Peyer's patch (tissue), 4 donors: ENCODE data around the gene ANAPC16. TPM values are rescaled to one million over a fixed set of nuclear protein-coding genes. Genes with fewer than 3 reads are reported as not detected.
"Not testable (repeated sequence)": the region's sequence is repeated elsewhere in the genome, so short reads cannot be mapped to it uniquely, and the experiment has no call there.

ENCODE experiments used
- DNase-seq, 3 donors: peaks; one replicate each; pipeline ENCODE4 v3.0.0-alpha.2; 2017 to 2019
- H3K27ac ChIP-seq, 4 donors: fragments of 200-600 bp; sonication (generic); one replicate each; pipeline ENCODE4 v1.5.1; 2016 to 2019
- H3K27me3 ChIP-seq, 2 donors: fragments of 200-600 bp; sonication (generic); one replicate each; pipeline ENCODE4 v1.5.1; 2019
- H3K36me3 ChIP-seq, 3 donors: fragments of 200-600 bp; sonication (generic); one replicate each; pipeline ENCODE4 v1.5.1; 2016 to 2019
- H3K4me1 ChIP-seq, 4 donors: fragments of 200-600 bp; sonication (generic); one replicate each; pipeline ENCODE4 v1.5.1; 2016 to 2019
- H3K4me3 ChIP-seq, 4 donors: fragments of 200-600 bp; sonication (generic); 1 replicate in 3 of 4; 2 replicates in 1 of 4; pipeline ENCODE4 v1.5.1; 2016 to 2019; ENCODE audit warnings: mild to moderate bottlenecking in 1 of 4
- H3K9me3 ChIP-seq, 4 donors: fragments of 200-600 bp; sonication (generic); one replicate each; pipeline ENCODE4 v1.5.1; 2016 to 2019; ENCODE audit warnings: mild to moderate bottlenecking in 1 of 4
- POLR2A ChIP-seq, 2 donors: fragments of 450-650 bp; IDR thresholded peaks; one replicate each; pipeline ENCODE4 v1.5.1; 2017; ENCODE audit warnings: antibody characterized with exemption in 2 of 2, mild to moderate bottlenecking in 2 of 2, moderate library complexity in 2 of 2
- small RNA-seq, 2 donors: library from RNA; depleted of rRNA; stranded (forward); fragments of <200 nt; gene quantifications; one replicate each; pipeline ENCODE3, GENCODE V24; 2016
- total RNA-seq, 4 donors: library from RNA; depleted of rRNA; stranded (reverse); fragments of >200 nt; gene quantifications; one replicate each; pipeline ENCODE4 v1.1.0, GENCODE V29; 2016
- TF ChIP-seq, protein P1 (sequence below), 6 experiments: fragments of 450-650 bp in 4 of 6; fragments of 200-600 bp in 2 of 6; sonication (generic) in 1 of 6; IDR thresholded peaks; one replicate each; pipeline ENCODE4 v1.5.1; 2017 to 2019; ENCODE audit warnings: antibody characterized with exemption in 6 of 6, mild to moderate bottlenecking in 3 of 6, moderate library complexity in 1 of 6

Gene ANAPC16
- total RNA-seq, 4 donors from 2014 or later, result 55.0 to 73.4 (median 60.6) TPM

- no peaks in the 10 kb centered on the region for H3K9me3 ChIP-seq
- peak overlapping the region in 2 of 4 donors; percentile 36 to 97 for H3K27ac ChIP-seq
- peaks cover 0 to 22% (median 0%) of the 10 kb centered on the region in 3 donors for H3K36me3 ChIP-seq
- no peak overlapping the region for H3K4me3 ChIP-seq
- no peak for TF ChIP-seq POLR2A (IDR thresholded peaks at IDR 0.05)
- TF ChIP-seq, protein P1, sequence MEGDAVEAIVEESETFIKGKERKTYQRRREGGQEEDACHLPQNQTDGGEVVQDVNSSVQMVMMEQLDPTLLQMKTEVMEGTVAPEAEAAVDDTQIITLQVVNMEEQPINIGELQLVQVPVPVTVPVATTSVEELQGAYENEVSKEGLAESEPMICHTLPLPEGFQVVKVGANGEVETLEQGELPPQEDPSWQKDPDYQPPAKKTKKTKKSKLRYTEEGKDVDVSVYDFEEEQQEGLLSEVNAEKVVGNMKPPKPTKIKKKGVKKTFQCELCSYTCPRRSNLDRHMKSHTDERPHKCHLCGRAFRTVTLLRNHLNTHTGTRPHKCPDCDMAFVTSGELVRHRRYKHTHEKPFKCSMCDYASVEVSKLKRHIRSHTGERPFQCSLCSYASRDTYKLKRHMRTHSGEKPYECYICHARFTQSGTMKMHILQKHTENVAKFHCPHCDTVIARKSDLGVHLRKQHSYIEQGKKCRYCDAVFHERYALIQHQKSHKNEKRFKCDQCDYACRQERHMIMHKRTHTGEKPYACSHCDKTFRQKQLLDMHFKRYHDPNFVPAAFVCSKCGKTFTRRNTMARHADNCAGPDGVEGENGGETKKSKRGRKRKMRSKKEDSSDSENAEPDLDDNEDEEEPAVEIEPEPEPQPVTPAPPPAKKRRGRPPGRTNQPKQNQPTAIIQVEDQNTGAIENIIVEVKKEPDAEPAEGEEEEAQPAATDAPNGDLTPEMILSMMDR (IDR thresholded peaks at IDR 0.05), result peak in 1 of 6 experiments; percentile 7
- no peak for DNase-seq
- no peaks in the 10 kb centered on the region for H3K27me3 ChIP-seq
- peaks cover 0 to 15% (median 0%) of the 10 kb centered on the region in 4 donors for H3K4me1 ChIP-seq
These were observed 63.0 kb downstream of the ANAPC16 start for GRCh38 chr10:72278668-72279393.

GRCh38 chr10:72279587-72279986, 63.8 kb downstream of the ANAPC16 start:
- Histone ChIP-seq H3K36me3 (peaks cover 0 to 16% (median 0%) of the 10 kb centered on the region in 3 donors), H3K4me1 (peaks cover 0 to 15% (median 0%) of the 10 kb centered on the region in 4 donors)
- not testable (repeated sequence) for H3K27ac ChIP-seq, H3K4me3 ChIP-seq, H3K9me3 ChIP-seq, H3K27me3 ChIP-seq, DNase-seq

GRCh38 chr10:72283131-72283530, 67.3 kb downstream of the ANAPC16 start:
- H3K9me3 ChIP-seq, result no peaks in the 10 kb centered on the region
- H3K27me3 ChIP-seq, result no peaks in the 10 kb centered on the region
- H3K27ac ChIP-seq, result no peak overlapping the region
- H3K4me3 ChIP-seq, result no peak overlapping the region
- no peak for TF ChIP-seq POLR2A (IDR thresholded peaks at IDR 0.05)
- TF ChIP-seq, protein P1 (IDR thresholded peaks at IDR 0.05), result no peak
- DNase-seq, result no peak
- peaks cover 0 to 10% (median 5%) of the 10 kb centered on the region in 4 donors for H3K4me1 ChIP-seq
- H3K36me3 ChIP-seq, result no peaks in the 10 kb centered on the region

Small RNA genes within 50 kb of the gene (small RNA-seq; reads per million reads assigned to genes)
- 0 reads per million in 2 donors for gene RF00019
- 0 reads per million in 2 donors for gene RF00340

Other genes with a start within 250 kb of the ANAPC16 start
- gene SPOCK2, start 127.5 kb upstream of the ANAPC16 start, total RNA-seq, result 10 to 100 TPM in 3 of 4 donors, 1 to 10 TPM in 1; 8.3 to 54.5 (median 11.4) TPM
- 10 to 100 TPM in 3 of 4 donors, 1 to 10 TPM in 1; 9.7 to 48.7 (median 21.5) TPM for gene ASCC1, start 264 bp downstream of the ANAPC16 start, total RNA-seq
- gene DDIT4, start 57.9 kb downstream of the ANAPC16 start, total RNA-seq, result 100 to 1,000 TPM in 3 of 4 donors, 10 to 100 TPM in 1; 80.6 to 275 (median 123) TPM
- 10 to 100 TPM; 33.0 to 54.1 (median 47.2) TPM for gene DNAJB12, start 138.9 kb downstream of the ANAPC16 start, total RNA-seq